Gastrocnemius medialis (tissue), 4 donors: Measurements from ENCODE around the gene KLHL11. TPM values are rescaled to one million over a fixed set of nuclear protein-coding genes. Genes with fewer than 3 reads are reported as not detected.
A peak's percentile ranks its signal among the peaks of the same experiment; 100 is the strongest.

Source experiments
- ATAC-seq, 2 donors: fragments of 150-250 bp; one replicate each; pipeline ENCODE4 v1.9.1; 2016
- DNase-seq, 2 donors: peaks; one replicate each; pipeline ENCODE4 v3.0.0-alpha.2; 2019
- H3K27ac ChIP-seq, 4 donors: fragments of 200-600 bp; sonication (generic); 1 replicate in 1 of 4; 2 replicates in 3 of 4; pipeline ENCODE4 v1.5.1; 2016 to 2018; ENCODE audit warnings: mild to moderate bottlenecking in 2 of 4, moderate library complexity in 1 of 4
- H3K27me3 ChIP-seq, 3 donors: fragments of 200-600 bp; sonication (generic) in 2 of 3; 1 replicate in 1 of 3; 2 replicates in 2 of 3; pipeline versions ENCODE4 v1.5.1 to v1.6.0; 2016 to 2019; ENCODE audit warnings: mild to moderate bottlenecking in 1 of 3, moderate library complexity in 1 of 3
- H3K36me3 ChIP-seq, 2 donors: fragments of 200-600 bp; sonication (generic) in 1 of 2; one replicate each; pipeline ENCODE4 v1.5.1; 2017 to 2018
- H3K4me1 ChIP-seq, 2 donors: fragments of 200-600 bp; sonication (generic) in 1 of 2; one replicate each; pipeline ENCODE4 v1.5.1; 2016 to 2017; ENCODE audit warnings: mild to moderate bottlenecking in 2 of 2
- H3K4me3 ChIP-seq, 4 donors: fragments of 200-600 bp; sonication (generic) in 3 of 4; 1 replicate in 1 of 4; 2 replicates in 3 of 4; pipeline ENCODE4 v1.5.1; 2016 to 2019; ENCODE audit warnings: mild to moderate bottlenecking in 2 of 4
- H3K9me3 ChIP-seq, 3 donors: fragments of 200-600 bp; sonication (generic) in 2 of 3; 1 replicate in 1 of 3; 2 replicates in 2 of 3; pipeline ENCODE4 v1.5.1; 2016 to 2019
- CTCF ChIP-seq, 5 experiments: fragments of 450-650 bp in 3 of 5; fragments of 200-600 bp in 2 of 5; sonication (generic) in 2 of 5; IDR thresholded peaks in 4 of 5; conservative IDR thresholded peaks in 1 of 5; 1 replicate in 4 of 5; 2 replicates in 1 of 5; pipeline ENCODE4 v1.5.1; 2016 to 2019; ENCODE audit warnings: antibody characterized with exemption in 5 of 5, mild to moderate bottlenecking in 3 of 5, moderate library complexity in 3 of 5
- POLR2A ChIP-seq, 2 donors: fragments of 450-650 bp; IDR thresholded peaks; one replicate each; pipeline ENCODE4 v1.6.1; 2017; ENCODE audit warnings: antibody characterized with exemption in 2 of 2, mild to moderate bottlenecking in 2 of 2, moderate library complexity in 2 of 2
- in situ Hi-C, 4 donors: fragments of 200-750 bp; cut with MboI; loops; one replicate each; pipeline versions ENCODE4 v1.15.0 to v1.8.0; 2017; ENCODE audit warnings: low sequenced_read_pairs in 4 of 4
- intact Hi-C: fragments of 100-400 bp; cut with DNase I; formaldehyde crosslinking; loops from one replicate; pipeline ENCODE4 v1.15.1; 2023; ENCODE audit warnings: low total_unique reads
- total RNA-seq, 4 donors: library from RNA; depleted of rRNA; stranded (reverse); fragments of >200 nt; gene quantifications; one replicate each; pipeline versions ENCODE4 v1.1.0 to v1.2.3, GENCODE V29; 2016

KLHL11 gene
- total RNA-seq, 4 donors from 2014 or later: 2.2 to 4.7 (median 3.8) TPM

GRCh38 chr17:41814195-41814594 lies 51.0 kb downstream of the KLHL11 start:
- no peaks in the 10 kb centered on the region for H3K9me3 ChIP-seq
- no peak overlapping the region for H3K27ac ChIP-seq
- intact Hi-C loops: no loop called here
- no peak overlapping the region for H3K4me3 ChIP-seq
- H3K4me1 ChIP-seq: peaks cover 4 to 8% of the 10 kb centered on the region in 2 donors
- ATAC-seq (no peak), DNase-seq (no peak)
- in situ Hi-C loops: no loop called here
- no peaks in the 10 kb centered on the region for H3K36me3 ChIP-seq
- no peaks in the 10 kb centered on the region for H3K27me3 ChIP-seq
- no peak for TF ChIP-seq POLR2A (IDR thresholded peaks at IDR 0.05)
- TF ChIP-seq CTCF (IDR thresholded peaks at IDR 0.05 in 4 of 5, conservative IDR thresholded peaks at IDR 0.05 in 1 of 5): no peak

- no peak for ATAC-seq
- no peak for DNase-seq
- in situ Hi-C loops (no loop called here), intact Hi-C loops (no loop called here)
- H3K36me3 ChIP-seq: no peaks in the 10 kb centered on the region
- no peak for TF ChIP-seq CTCF (IDR thresholded peaks at IDR 0.05 in 4 of 5, conservative IDR thresholded peaks at IDR 0.05 in 1 of 5)
- TF ChIP-seq POLR2A (IDR thresholded peaks at IDR 0.05): no peak
- peaks cover 4 to 8% of the 10 kb centered on the region in 2 donors for H3K4me1 ChIP-seq
- H3K9me3 ChIP-seq: no peaks in the 10 kb centered on the region
- H3K27me3 ChIP-seq: no peaks in the 10 kb centered on the region
- peak overlapping the region in 1 of 4 donors; percentile 59 for H3K27ac ChIP-seq
- H3K4me3 ChIP-seq: no peak overlapping the region
Observed at GRCh38 chr17:41813699-41814124, 51.5 kb downstream of the KLHL11 start.

GRCh38 chr17:41813152-41813680 lies 52.0 kb downstream of the KLHL11 start:
- in situ Hi-C loops: no loop called here
- no peaks in the 10 kb centered on the region for H3K36me3 ChIP-seq
- peak overlapping the region; percentile 42 to 59 (median 48) for H3K27ac ChIP-seq
- H3K4me3 ChIP-seq: peak overlapping the region; percentile 56 to 88 (median 72)
- no peaks in the 10 kb centered on the region for H3K9me3 ChIP-seq
- intact Hi-C loops: no loop called here
- no peaks in the 10 kb centered on the region for H3K27me3 ChIP-seq
- peaks cover 4 to 8% of the 10 kb centered on the region in 2 donors for H3K4me1 ChIP-seq
- ATAC-seq (no peak), DNase-seq (no peak)
- TF ChIP-seq POLR2A (IDR thresholded peaks at IDR 0.05) (no peak), CTCF (IDR thresholded peaks at IDR 0.05 in 4 of 5, conservative IDR thresholded peaks at IDR 0.05 in 1 of 5) (no peak)

GRCh38 chr17:41812381-41813151 lies 52.7 kb downstream of the KLHL11 start, which contains the start of gene FKBP10:
TSS of gene FKBP10 (plus strand) at chr17:41813004. CDS start at chr17:41813035, 31 bp downstream.
- no peaks in the 10 kb centered on the region for H3K9me3 ChIP-seq
- H3K4me3 ChIP-seq: peak within 1 kb of the TSS; percentile 56 to 88 (median 72)
- peak; percentile 56 to 57 for ATAC-seq
- in situ Hi-C loops: no loop called here
- TF ChIP-seq CTCF (IDR thresholded peaks at IDR 0.05 in 4 of 5, conservative IDR thresholded peaks at IDR 0.05 in 1 of 5) (no peak), POLR2A (IDR thresholded peaks at IDR 0.05) (no peak)
- H3K4me1 ChIP-seq: peaks cover 4 to 8% of the 10 kb centered on the region in 2 donors
- peak; percentile 26 to 39 for DNase-seq
- intact Hi-C loops: no loop called here
- no peaks in the 10 kb centered on the region for H3K36me3 ChIP-seq
- no peaks in the 10 kb centered on the region for H3K27me3 ChIP-seq
- peak within 1 kb of the TSS; percentile 51 to 63 (median 58) for H3K27ac ChIP-seq
